ENCODE results near the gene PCID2.

The PCID2 gene

DNA sequence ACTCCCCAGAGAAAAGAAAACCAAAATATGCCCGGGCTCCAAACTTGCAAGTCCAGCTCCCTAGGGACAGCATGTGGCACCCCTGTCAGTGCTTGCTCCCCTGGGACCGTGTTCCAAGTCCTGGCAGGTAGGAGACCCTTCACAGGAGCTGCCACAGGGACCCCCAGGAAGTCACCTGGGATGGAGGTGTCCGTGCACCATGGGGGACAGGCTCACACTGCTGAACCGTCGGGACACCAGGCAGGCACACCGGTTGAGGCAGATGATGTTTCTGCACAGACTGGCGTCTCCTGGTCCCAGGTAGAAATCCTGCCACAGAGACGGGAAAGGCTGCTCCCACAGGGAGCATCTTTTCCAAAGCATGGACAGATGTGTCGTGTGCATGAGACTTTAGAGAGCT, 61.7 kb downstream of the PCID2 start:
- Mint-ChIP-seq H3K9me3 (no peaks in the 10 kb centered on the region), H3K4me3 (no peak overlapping the region), H3K27ac (no peak overlapping the region), H3K27me3 (peaks cover 5% of the 10 kb centered on the region), H3K4me1 (ENCODE audit: low read depth) (peaks cover 13% of the 10 kb centered on the region), H3K36me3 (ENCODE audit: low read depth) (no peaks in the 10 kb centered on the region)
- DNase-seq = peak; percentile 20

DNA sequence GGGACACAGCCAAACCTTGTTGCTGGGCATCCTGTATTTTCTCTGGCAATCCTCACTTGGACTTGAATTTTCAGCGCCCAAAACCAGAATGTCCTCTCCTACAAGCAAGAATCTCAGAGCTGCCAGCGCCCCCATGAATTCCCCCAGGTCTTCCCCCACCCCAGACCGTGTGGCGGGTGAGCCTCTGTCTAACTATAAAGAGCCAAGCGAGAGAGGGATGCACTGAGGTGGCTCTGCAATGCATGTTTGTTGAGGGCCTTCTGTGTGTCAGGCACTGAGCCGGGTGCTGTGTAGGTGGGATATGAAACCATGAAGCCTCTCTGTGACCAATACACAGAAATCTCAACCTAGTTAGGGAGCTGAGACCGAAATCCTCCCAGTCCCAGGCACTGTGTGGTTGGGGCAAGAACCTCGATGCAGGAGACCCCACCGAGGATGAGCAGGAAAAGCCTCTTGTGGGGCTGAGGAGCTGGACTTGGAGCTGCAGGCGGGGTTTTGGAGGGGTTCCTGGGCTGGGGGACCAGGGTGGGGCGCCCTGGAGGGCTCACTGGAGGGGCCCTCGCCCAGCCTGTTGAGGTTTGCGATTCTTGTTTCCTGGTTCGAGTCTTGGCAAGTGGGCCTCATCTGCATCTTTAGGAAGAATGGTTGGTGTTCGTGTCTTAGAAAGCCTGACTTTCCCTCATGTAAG, 62.4 kb downstream of the PCID2 start:
- Mint-ChIP-seq H3K9me3 (no peaks in the 10 kb centered on the region), H3K36me3 (ENCODE audit: low read depth) (no peaks in the 10 kb centered on the region), H3K27me3 (peaks cover under 1% of the 10 kb centered on the region), H3K4me3 (no peak overlapping the region), H3K4me1 (ENCODE audit: low read depth) (peaks cover 11% of the 10 kb centered on the region), H3K27ac (peak overlapping the region; percentile 50)
- no peak for DNase-seq

DNA sequence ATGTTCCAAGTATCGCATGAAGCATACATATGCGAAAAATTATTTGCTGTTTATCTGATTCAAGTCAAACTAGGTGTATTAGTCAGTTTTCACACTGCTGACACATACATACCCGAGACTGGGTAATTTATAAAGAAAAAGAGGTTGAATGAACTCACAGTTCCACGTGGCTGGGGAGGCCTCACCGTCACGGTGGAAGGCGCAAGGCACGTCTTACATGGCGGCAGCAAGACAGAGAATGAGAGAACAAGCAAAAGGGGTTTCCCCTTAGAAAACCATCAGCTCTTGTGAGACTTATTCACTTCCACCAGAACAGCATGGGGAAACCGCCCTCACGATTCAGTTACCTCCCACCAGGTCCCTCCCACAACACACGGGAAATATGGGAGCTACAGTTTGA, 63.0 kb downstream of the PCID2 start:
- Mint-ChIP-seq H3K4me1 (ENCODE audit: low read depth) (peaks cover 11% of the 10 kb centered on the region), H3K4me3 (no peak overlapping the region), H3K27me3 (no peaks in the 10 kb centered on the region), H3K27ac (peak overlapping the region; percentile 50), H3K9me3 (no peaks in the 10 kb centered on the region), H3K36me3 (ENCODE audit: low read depth) (no peaks in the 10 kb centered on the region)
- DNase-seq = peak; percentile 42

DNA sequence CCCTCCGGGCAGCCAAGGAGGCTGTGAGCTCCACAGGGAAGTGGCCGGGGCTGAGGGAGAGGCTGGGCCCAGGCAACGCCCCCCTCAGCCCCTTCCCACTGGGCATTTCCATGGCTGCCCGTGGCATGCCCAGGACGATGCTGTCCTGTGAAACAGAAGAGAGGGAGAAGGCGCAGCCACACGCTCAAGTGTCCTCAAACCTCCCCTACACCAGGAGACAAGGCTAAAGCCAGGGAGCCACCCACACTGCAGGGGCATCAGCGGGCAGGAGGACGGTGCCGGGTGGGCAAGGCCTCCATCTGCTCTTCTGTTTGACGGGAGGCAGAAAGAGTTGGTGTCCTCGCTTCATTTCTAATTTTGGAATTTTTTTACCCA, 64.2 kb downstream of the PCID2 start:
- DNase-seq = no peak
- H3K4me3 Mint-ChIP-seq = no peak overlapping the region
- no peaks in the 10 kb centered on the region for H3K9me3 Mint-ChIP-seq
- no peak overlapping the region for H3K27ac Mint-ChIP-seq
- no peaks in the 10 kb centered on the region for H3K27me3 Mint-ChIP-seq
- H3K36me3 Mint-ChIP-seq (ENCODE audit: low read depth) = no peaks in the 10 kb centered on the region
- H3K4me1 Mint-ChIP-seq (ENCODE audit: low read depth) = peaks cover 11% of the 10 kb centered on the region

DNA sequence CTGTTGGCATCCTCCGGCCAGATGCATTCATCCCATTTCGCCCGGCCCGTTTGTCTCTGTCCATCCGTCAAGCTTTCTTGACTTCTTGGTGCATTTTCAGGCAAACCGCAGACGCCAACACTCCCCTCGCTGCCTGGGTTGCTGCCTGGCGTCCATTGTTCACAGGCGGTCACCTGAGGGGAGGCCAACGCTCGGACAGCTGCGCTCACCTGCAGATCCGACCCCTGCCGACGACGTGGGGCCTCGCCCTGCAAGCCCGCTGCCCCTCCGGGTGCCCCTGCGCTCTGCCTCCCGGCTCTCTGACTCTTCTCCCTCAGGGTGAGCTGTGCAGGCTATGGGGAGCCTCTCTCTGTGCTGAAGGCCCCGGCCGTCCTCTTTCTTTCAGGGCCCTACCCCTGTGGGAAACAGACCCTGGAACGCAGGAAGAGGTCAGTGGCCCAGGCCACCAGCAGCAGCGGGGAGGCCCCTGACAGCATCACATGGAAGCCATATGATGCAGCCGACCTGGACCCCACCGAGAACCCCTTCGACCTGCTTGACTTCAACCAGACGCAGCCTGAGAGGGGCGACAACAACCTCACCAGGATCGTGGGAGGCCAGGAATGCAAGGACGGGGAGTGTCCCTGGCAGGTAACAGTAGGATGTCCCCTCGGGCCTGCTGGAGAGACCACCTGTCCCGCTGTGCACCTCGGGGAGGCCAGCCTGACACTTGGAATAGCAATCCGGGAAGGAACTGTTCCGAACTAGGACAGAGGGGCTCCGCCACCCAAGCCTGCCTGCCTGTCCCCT, 64.8 kb downstream of the PCID2 start:
- no peaks in the 10 kb centered on the region for H3K27me3 Mint-ChIP-seq
- H3K4me1 Mint-ChIP-seq (ENCODE audit: low read depth) = peaks cover 11% of the 10 kb centered on the region
- no peaks in the 10 kb centered on the region for H3K9me3 Mint-ChIP-seq
- peak; percentile 25 for DNase-seq
- H3K36me3 Mint-ChIP-seq (ENCODE audit: low read depth) = no peaks in the 10 kb centered on the region
- no peak overlapping the region for H3K4me3 Mint-ChIP-seq
- no peak overlapping the region for H3K27ac Mint-ChIP-seq

DNA sequence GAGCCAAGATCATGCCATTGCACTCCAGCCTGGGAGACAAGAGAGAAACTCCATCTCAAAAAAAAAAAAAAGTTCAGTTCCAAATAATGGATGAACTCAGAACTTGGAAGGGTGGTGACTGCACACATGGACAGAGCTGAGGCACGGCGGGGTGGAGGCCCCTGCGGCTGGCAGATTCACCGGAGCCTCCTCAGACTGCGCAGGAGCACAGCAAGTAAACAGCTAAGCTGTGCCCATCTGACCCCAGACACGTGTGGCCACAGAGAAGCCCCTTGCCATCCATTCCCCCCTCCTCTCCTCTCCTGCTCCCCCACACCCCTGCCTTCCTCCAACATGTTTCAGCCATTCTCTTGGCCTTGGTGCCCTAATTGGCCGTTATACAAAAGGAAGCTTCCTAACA, 65.6 kb downstream of the PCID2 start:
- Mint-ChIP-seq H3K27me3 (no peaks in the 10 kb centered on the region), H3K36me3 (ENCODE audit: low read depth) (no peaks in the 10 kb centered on the region), H3K9me3 (no peaks in the 10 kb centered on the region), H3K27ac (no peak overlapping the region), H3K4me1 (ENCODE audit: low read depth) (peaks cover 11% of the 10 kb centered on the region), H3K4me3 (no peak overlapping the region)
- DNase-seq = peak; percentile 9

DNA sequence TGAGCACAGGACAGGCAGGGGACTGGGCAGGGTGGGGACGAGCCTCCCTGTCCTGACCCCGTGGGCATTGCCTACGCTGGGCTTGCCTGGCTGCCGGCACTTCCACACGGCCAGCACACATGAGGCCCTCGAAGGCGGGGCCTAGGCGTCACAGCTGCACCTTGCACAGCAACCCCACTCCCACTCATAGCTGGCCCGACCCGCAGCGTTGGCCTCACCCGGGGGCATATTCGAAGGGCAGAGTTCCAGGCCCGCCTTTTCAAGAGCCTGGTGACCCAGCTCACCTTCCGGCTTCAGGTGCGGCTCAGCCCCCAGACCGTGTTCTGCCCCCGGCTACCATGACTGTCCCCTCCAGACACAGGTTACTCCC, 66.9 kb downstream of the PCID2 start:
- no peaks in the 10 kb centered on the region for H3K36me3 Mint-ChIP-seq (ENCODE audit: low read depth)
- no peak for DNase-seq
- peaks cover 11% of the 10 kb centered on the region for H3K4me1 Mint-ChIP-seq (ENCODE audit: low read depth)
- H3K4me3 Mint-ChIP-seq = no peak overlapping the region
- no peaks in the 10 kb centered on the region for H3K9me3 Mint-ChIP-seq
- no peaks in the 10 kb centered on the region for H3K27me3 Mint-ChIP-seq
- H3K27ac Mint-ChIP-seq = no peak overlapping the region

DNA sequence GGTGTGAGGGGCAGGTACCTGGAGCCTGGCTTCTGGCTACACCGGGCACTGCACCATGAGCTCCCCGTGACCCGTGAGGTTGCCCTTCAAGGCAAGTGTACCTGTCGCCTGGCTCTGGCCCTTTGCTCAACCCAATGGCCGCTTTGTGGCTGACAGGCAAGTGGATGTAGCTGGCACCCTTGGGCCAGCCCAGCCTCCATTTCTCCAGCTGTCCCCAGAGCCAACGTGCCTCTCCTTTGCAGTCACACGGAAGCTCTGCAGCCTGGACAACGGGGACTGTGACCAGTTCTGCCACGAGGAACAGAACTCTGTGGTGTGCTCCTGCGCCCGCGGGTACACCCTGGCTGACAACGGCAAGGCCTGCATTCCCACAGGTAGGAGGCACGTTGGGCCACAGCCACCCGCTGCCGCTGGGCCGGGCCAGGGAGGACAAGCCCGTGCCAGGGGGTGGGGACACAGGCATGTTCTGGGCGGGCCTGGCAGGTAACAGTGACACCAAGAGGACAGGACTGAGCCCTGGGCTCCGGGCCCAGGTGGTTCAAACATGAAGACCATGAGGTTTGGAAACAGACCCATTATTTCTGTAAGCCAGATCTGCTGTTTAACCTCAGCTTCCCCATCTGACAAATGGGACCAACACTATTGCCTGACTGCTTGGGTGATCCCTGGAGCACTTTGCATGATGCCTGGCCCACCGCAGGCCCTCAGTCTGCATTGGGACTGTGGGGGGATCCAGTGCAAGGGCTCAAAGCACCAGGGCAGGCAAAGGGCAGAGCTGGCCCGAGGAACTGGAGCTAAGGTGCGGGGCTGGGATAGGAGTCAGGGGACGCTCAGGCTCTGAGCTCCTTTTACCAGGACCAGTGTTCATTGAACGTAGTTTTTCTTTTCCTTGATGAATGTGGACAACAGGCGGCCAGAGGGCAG, 67.5 kb downstream of the PCID2 start:
- Mint-ChIP-seq H3K4me3 (no peak overlapping the region), H3K27ac (no peak overlapping the region), H3K36me3 (ENCODE audit: low read depth) (no peaks in the 10 kb centered on the region), H3K4me1 (ENCODE audit: low read depth) (peaks cover 7% of the 10 kb centered on the region), H3K9me3 (no peaks in the 10 kb centered on the region), H3K27me3 (no peaks in the 10 kb centered on the region)
- DNase-seq = peak; percentile 21

DNA sequence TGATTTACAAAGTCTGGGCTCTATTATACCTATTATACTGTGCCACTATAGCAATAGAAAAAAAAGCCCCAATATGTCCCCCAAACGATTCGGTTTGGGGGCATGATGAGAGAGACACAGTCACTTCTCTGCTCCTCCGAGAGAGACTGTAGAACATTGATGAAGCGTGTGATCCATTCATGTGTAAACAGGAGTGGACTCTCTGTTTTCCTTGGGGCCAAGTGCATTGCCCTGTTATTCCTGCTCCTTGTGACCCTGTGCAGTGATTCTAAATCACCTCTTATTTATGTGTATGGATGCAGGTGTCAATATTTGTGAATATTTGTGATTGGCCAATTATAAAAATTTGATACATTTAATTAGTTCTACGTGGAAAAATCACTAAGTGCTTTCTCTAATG, 68.9 kb downstream of the PCID2 start:
- no peaks in the 10 kb centered on the region for H3K36me3 Mint-ChIP-seq (ENCODE audit: low read depth)
- no peak for DNase-seq
- H3K9me3 Mint-ChIP-seq = no peaks in the 10 kb centered on the region
- H3K27me3 Mint-ChIP-seq = no peaks in the 10 kb centered on the region
- no peak overlapping the region for H3K4me3 Mint-ChIP-seq
- no peaks in the 10 kb centered on the region for H3K4me1 Mint-ChIP-seq (ENCODE audit: low read depth)
- no peak overlapping the region for H3K27ac Mint-ChIP-seq

DNA sequence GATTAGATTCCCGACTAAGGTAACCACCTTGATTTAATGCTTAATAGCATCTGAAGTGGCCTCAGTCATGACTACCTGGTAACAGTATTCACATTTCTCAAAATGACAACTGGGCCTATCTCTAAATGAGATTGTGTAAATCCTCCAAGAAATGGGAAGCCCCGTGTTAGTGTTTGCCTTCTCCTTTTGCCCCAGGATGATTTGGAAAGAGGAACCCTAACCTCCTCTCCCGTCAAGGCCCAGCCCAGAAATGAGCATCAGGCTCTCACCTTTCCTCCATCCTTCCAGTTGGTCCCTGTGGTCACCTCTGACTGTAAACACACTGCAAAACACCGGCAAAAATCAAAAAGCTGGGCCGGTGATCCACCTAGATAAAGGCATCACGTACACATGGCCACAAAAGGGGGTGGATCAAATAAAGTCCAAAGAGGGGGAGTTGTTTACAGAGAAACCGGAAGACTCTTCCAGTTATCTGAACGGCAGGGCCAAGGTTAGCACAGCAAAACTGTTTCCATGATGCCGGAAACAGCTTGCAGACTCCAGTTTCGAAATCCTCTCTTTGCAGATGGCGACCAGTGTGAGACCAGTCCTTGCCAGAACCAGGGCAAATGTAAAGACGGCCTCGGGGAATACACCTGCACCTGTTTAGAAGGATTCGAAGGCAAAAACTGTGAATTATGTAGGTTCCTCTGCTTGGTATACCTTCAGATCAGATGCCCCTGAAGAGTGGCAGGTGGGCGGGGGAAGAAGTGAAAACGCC, 69.5 kb downstream of the PCID2 start:
- Mint-ChIP-seq H3K27ac (no peak overlapping the region), H3K4me1 (ENCODE audit: low read depth) (no peaks in the 10 kb centered on the region), H3K9me3 (no peaks in the 10 kb centered on the region), H3K27me3 (no peaks in the 10 kb centered on the region), H3K36me3 (ENCODE audit: low read depth) (no peaks in the 10 kb centered on the region), H3K4me3 (no peak overlapping the region)
- DNase-seq = no peak

DNA sequence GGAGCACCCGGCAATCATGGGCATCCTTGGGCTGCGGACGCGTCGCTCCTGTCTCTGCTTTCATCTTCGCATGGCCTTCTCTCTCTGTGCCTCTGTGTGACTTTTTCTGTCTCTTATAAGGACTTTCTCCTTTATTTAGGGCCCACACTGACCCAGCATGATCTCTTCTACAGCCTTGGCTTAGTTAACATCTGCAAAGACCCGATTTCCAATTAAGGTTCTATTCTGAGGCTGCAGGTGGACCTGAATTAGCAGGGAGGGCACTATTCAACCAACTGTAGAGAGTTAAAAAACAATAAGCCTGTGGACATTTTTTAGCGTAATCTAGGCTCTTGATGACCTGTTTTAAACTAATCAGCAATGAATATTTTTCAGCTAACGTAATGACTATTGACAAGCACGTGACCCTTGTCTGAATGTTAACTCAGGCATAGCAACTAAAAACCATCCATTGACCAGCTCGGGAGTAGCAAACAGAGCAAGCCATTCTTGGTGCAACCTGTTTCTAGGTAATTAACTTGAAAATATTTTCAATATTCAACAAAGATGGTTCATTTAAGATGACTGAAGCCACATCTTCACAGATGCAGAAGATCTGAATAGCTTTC, 70.7 kb downstream of the PCID2 start:
- Mint-ChIP-seq H3K36me3 (ENCODE audit: low read depth) (no peaks in the 10 kb centered on the region), H3K4me1 (ENCODE audit: low read depth) (no peaks in the 10 kb centered on the region), H3K9me3 (no peaks in the 10 kb centered on the region), H3K27ac (no peak overlapping the region), H3K4me3 (no peak overlapping the region), H3K27me3 (no peaks in the 10 kb centered on the region)
- DNase-seq = no peak

DNA sequence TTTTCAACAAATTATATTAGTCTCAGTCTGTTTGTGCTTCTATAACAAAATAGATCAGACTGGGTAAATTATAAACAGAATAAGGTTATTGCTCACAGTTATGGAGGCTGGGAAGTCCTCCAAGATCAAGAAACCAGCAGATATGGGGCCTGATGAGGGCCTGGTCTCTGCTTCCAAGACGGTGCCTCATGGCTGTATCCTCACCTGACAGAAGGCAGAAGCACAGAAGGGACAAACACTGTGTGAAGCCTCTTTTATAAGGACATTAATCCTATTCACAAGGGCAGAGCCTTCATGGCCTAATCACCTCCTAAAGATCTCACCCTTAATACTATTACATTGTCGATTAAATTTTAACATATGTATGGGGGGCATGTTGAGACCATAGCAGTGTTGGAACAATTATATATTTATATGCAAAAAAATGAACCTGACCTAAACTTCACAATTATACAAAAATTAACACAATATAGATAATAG, 73.1 kb downstream of the PCID2 start:
- no peaks in the 10 kb centered on the region for H3K36me3 Mint-ChIP-seq (ENCODE audit: low read depth)
- no peak for DNase-seq
- peaks cover 4% of the 10 kb centered on the region for H3K27me3 Mint-ChIP-seq
- H3K27ac Mint-ChIP-seq = no peak overlapping the region
- no peaks in the 10 kb centered on the region for H3K4me1 Mint-ChIP-seq (ENCODE audit: low read depth)
- H3K4me3 Mint-ChIP-seq = no peak overlapping the region
- no peaks in the 10 kb centered on the region for H3K9me3 Mint-ChIP-seq

DNA sequence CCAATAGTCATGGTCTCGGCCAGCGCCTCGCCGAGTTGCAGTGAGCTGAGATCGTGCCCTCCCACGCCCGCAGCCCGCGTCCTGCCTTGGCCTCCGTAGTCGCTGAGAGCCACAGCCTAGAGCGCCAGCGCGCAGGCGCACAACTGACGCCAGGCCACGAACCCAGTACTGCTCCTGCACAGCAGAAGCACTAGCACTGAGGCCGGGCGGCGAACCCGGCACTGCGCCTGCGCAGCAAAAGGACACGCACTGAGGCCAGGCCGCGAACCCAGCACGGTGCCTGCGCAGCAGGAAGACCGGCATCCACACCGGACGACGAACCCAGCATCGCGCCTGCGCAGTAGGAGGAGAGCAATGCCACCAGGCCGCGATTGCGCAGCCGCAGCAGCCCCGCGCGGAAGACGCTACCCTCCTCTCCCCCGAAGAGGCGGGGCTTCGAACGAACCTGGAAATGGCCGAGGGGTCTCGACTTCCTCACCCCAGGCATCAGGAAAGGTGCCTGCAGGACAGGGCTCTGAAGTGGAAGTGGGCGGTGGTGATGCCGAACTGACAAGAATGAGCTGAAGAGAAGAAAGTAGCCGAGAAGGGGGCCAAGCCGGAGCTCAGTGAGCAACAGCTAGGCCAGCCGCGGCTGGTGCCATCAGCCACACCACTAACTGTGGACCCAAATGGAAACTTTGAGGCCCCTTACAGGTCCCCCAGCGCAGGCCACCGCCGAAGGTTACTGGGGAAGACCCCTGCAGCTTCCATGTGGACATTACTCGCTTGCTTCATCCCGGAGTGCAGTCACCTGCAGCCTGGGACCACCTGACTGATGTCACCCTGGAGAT, 78.3 kb downstream of the PCID2 start:
- Mint-ChIP-seq H3K27me3 (peaks cover 30% of the 10 kb centered on the region), H3K4me3 (no peak overlapping the region), H3K9me3 (no peaks in the 10 kb centered on the region), H3K4me1 (ENCODE audit: low read depth) (peaks cover 4% of the 10 kb centered on the region), H3K36me3 (ENCODE audit: low read depth) (no peaks in the 10 kb centered on the region), H3K27ac (no peak overlapping the region)
- DNase-seq = peak; percentile 37

Measured in activated T-cell treated with anti-CD3 and anti-CD28 coated beads, Interleukin-2, amount 50 U/mL, for 24 hours (primary cell).